Breast epithelium (tissue), 3 donors: ENCODE measurements around the gene PRRX2.

Source experiments
- POLR2A ChIP-seq: fragments of 450-650 bp; IDR thresholded peaks from one replicate; pipeline ENCODE4 v1.6.1; 2016; ENCODE audit warnings: antibody characterized with exemption, mild to moderate bottlenecking, moderate library complexity
- TF ChIP-seq, protein P1 (sequence below), 3 donors: fragments of 450-650 bp; IDR thresholded peaks; one replicate each; pipeline ENCODE4 v1.5.1; 2016 to 2017; ENCODE audit warnings: antibody characterized with exemption in 3 of 3, mild to moderate bottlenecking in 3 of 3, moderate library complexity in 3 of 3

- TF ChIP-seq, protein P1, sequence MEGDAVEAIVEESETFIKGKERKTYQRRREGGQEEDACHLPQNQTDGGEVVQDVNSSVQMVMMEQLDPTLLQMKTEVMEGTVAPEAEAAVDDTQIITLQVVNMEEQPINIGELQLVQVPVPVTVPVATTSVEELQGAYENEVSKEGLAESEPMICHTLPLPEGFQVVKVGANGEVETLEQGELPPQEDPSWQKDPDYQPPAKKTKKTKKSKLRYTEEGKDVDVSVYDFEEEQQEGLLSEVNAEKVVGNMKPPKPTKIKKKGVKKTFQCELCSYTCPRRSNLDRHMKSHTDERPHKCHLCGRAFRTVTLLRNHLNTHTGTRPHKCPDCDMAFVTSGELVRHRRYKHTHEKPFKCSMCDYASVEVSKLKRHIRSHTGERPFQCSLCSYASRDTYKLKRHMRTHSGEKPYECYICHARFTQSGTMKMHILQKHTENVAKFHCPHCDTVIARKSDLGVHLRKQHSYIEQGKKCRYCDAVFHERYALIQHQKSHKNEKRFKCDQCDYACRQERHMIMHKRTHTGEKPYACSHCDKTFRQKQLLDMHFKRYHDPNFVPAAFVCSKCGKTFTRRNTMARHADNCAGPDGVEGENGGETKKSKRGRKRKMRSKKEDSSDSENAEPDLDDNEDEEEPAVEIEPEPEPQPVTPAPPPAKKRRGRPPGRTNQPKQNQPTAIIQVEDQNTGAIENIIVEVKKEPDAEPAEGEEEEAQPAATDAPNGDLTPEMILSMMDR (IDR thresholded peaks at IDR 0.05): no peak
- no peak for TF ChIP-seq POLR2A
These were observed 20.5 kb upstream of the PRRX2 start for GRCh38 chr9:129644902-129645301.
